ENCODE data around the gene BMP6. TPM values are rescaled to one million over a fixed set of nuclear protein-coding genes. Genes with fewer than 3 reads are reported as not detected.

The BMP6 gene
- total RNA-seq, 2 donors from 2014 or later: 10.4 to 19.1 TPM

DNA sequence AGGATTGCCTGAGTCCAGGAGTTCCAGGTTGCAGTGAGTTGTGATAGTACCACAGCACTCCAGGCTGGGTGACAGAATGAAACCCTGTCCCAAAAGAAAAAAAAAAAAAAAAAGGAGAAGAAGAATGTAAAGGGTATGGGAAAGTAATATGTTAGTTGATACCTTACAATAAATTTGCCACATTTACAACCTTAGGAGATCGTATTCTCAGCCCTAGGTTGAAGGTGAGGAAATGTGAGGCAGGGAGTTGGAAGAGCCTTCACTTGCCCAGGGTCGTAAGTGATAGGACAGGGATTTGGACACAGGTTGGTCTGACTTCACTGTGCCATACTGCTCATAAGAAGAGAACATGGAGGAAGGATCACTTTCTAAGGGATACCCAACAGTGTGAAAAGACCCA lies 68.6 kb downstream of the BMP6 start:
- Histone ChIP-seq H3K9me3 (no peaks in the 10 kb centered on the region), H3K4me3 (no peak overlapping the region)
- TF ChIP-seq, protein P1, sequence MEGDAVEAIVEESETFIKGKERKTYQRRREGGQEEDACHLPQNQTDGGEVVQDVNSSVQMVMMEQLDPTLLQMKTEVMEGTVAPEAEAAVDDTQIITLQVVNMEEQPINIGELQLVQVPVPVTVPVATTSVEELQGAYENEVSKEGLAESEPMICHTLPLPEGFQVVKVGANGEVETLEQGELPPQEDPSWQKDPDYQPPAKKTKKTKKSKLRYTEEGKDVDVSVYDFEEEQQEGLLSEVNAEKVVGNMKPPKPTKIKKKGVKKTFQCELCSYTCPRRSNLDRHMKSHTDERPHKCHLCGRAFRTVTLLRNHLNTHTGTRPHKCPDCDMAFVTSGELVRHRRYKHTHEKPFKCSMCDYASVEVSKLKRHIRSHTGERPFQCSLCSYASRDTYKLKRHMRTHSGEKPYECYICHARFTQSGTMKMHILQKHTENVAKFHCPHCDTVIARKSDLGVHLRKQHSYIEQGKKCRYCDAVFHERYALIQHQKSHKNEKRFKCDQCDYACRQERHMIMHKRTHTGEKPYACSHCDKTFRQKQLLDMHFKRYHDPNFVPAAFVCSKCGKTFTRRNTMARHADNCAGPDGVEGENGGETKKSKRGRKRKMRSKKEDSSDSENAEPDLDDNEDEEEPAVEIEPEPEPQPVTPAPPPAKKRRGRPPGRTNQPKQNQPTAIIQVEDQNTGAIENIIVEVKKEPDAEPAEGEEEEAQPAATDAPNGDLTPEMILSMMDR (IDR thresholded peaks at IDR 0.05): no peak

DNA sequence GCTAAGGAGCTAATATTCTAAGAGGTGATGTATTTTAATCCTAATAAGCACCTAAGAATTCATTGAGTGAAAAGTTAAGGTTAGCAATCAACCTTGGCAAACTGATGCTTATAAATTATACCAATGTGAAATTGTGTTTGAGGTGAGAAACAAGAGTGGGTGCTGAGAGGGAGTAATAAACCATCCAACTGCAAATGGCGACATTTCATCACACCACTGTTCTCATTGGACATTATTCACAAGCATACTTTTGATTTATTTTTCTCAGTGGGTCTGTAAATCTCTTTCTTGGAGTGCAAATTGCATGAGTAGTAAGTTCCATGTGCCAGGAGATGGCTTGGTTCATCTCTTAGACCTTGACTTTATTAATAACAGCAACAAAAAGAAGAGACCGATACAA lies 71.5 kb downstream of the BMP6 start:
- no peak for DNase-seq (ENCODE audit: low spot score)
- no peaks in the 10 kb centered on the region for H3K9me3 ChIP-seq
- no peak overlapping the region for H3K27ac ChIP-seq
- H3K4me1 ChIP-seq: no peaks in the 10 kb centered on the region
- no peaks in the 10 kb centered on the region for H3K27me3 ChIP-seq
- H3K4me3 ChIP-seq: no peak overlapping the region
- TF ChIP-seq, protein P1 (IDR thresholded peaks at IDR 0.05): no peak
- H3K36me3 ChIP-seq: no peaks in the 10 kb centered on the region

More for the DNA sequence above, 68.6 kb downstream of the BMP6 start:
- Histone ChIP-seq H3K27me3 (no peaks in the 10 kb centered on the region), H3K27ac (no peak overlapping the region), H3K4me1 (no peaks in the 10 kb centered on the region), H3K36me3 (no peaks in the 10 kb centered on the region)
- DNase-seq (ENCODE audit: low spot score): no peak

DNA sequence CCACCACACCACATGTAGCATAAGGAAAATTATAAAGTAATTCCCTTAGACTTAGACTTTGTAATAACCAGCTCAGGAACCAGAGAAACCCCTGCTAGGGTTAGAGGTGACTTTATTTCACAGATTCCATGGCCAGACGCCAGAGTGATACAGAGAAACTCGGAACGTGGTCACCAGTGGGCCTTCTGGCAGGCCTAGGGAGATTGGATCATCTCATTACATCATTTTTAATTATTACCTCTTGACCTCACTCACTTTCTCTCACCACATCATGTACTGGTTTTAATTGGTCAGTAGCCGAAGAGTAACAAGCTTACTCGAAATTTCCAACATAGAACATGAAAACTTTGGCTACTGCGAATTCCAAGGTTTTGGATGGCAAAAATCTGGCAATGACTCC lies 72.9 kb downstream of the BMP6 start:
- H3K27ac ChIP-seq: no peak overlapping the region
- no peaks in the 10 kb centered on the region for H3K9me3 ChIP-seq
- TF ChIP-seq, protein P1 (IDR thresholded peaks at IDR 0.05): no peak
- no peak overlapping the region for H3K4me3 ChIP-seq
- no peaks in the 10 kb centered on the region for H3K4me1 ChIP-seq
- H3K27me3 ChIP-seq: no peaks in the 10 kb centered on the region
- no peaks in the 10 kb centered on the region for H3K36me3 ChIP-seq
- no peak for DNase-seq (ENCODE audit: low spot score)

DNA sequence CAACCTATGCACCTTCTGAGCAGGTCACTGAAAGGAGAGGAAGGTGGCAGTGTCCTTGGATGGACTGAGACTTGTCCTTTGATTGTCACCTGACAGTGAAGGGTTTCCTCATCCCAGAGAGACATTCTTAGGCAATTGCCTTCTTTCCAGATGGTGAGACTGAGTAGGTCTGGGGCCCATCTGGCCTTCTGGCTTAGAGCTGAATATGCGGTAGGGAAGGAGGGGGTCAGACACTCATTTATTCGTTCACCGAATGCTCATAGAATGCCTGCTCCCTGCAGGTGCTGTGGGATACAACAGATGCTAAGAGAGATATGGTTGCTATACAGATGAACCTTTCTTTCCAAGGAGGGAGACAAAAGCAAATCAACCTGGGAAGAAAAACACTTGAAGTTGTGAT lies 76.8 kb downstream of the BMP6 start:
- Histone ChIP-seq H3K36me3 (no peaks in the 10 kb centered on the region), H3K27me3 (no peaks in the 10 kb centered on the region)
- DNase-seq (ENCODE audit: low spot score): no peak

DNA sequence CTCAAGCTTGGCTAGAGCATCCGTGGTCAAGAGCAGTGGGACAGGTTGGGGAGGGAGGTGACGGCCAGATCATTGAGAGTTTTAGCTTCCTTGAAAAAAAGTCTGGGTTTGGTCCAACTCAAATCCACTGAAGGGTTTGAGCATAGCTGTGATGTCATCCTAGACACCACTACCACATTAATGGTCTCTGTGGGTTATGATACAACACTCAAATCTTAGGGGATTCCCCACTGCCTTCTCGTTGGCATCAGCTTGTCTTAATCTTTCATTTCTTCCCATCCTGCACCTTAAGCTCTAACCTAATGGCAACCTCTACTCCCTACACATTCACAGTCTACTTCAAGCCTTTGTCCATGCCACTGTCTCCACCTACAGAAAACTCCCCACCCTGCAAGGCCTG lies 77.3 kb downstream of the BMP6 start:
- Histone ChIP-seq H3K9me3 (no peaks in the 10 kb centered on the region), H3K27ac (no peak overlapping the region), H3K4me1 (peaks cover 0 to 9% of the 10 kb centered on the region in 2 donors), H3K36me3 (no peaks in the 10 kb centered on the region), H3K4me3 (no peak overlapping the region), H3K27me3 (no peaks in the 10 kb centered on the region)
- TF ChIP-seq, protein P1 (IDR thresholded peaks at IDR 0.05): no peak
- DNase-seq (ENCODE audit: low spot score): no peak

More for the DNA sequence above, 76.8 kb downstream of the BMP6 start:
- Histone ChIP-seq H3K4me3 (no peak overlapping the region), H3K9me3 (no peaks in the 10 kb centered on the region), H3K4me1 (peaks cover 0 to 9% of the 10 kb centered on the region in 2 donors), H3K27ac (no peak overlapping the region)
- TF ChIP-seq, protein P1 (IDR thresholded peaks at IDR 0.05): no peak

DNA sequence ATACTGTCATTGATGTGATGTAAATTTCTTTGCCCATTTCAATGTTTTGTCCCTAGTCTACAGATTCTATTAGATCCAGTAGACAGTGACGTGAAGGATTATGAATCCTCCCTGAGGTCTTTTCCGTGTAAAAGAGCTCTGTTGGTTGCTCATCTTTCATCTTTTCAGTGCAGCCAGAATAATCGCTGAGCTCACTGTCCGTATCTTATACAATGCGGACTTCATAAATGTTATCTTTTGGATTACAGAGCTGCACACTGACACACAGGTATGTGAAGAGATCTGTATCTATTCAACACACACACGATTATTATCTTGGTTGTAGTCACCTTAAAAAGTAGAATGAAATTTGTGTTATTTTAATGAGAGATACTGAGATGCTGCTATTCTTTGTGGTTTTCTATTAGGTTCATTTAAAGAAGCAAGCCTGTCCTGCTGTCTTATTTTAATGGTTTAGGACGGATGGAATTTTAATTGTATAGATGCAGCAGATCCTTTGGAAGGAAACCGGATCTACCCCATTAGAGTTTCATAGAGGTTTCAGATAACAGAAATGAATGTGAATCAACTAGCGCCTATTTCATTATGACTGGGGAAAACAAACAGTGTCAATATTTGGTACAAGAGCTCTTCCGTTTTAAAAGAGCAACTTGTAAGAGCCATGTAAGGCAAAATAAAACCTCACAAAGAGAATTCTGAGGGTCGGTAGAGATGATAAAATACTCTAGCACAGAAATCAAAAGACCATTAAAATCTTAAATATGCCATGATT lies 79.4 kb downstream of the BMP6 start:
- Histone ChIP-seq H3K9me3 (no peaks in the 10 kb centered on the region), H3K27me3 (no peaks in the 10 kb centered on the region), H3K4me1 (peaks cover 0 to 9% of the 10 kb centered on the region in 2 donors), H3K36me3 (no peaks in the 10 kb centered on the region), H3K27ac (no peak overlapping the region), H3K4me3 (no peak overlapping the region)
- DNase-seq (ENCODE audit: low spot score): no peak
- TF ChIP-seq, protein P1 (IDR thresholded peaks at IDR 0.05): no peak
